Activated CD4-positive, alpha-beta T cell treated with anti-CD3 and anti-CD28 coated beads for 1 hour (primary cell): Measurements from ENCODE around the gene RTP3.
A peak's percentile ranks its signal among the peaks of the same experiment; 100 is the strongest.
"Not testable (repeated sequence)": the region's sequence is repeated elsewhere in the genome, so short reads cannot be mapped to it uniquely, and the experiment has no call there.

ENCODE experiments used
- DNase-seq: peaks from one replicate; pipeline ENCODE4 v3.0.0-alpha.2; 2020

RTP3 gene

GRCh38 chr3:46491089-46492070, 6.4 kb upstream of the RTP3 start:
- DNase-seq = no peak

DNA sequence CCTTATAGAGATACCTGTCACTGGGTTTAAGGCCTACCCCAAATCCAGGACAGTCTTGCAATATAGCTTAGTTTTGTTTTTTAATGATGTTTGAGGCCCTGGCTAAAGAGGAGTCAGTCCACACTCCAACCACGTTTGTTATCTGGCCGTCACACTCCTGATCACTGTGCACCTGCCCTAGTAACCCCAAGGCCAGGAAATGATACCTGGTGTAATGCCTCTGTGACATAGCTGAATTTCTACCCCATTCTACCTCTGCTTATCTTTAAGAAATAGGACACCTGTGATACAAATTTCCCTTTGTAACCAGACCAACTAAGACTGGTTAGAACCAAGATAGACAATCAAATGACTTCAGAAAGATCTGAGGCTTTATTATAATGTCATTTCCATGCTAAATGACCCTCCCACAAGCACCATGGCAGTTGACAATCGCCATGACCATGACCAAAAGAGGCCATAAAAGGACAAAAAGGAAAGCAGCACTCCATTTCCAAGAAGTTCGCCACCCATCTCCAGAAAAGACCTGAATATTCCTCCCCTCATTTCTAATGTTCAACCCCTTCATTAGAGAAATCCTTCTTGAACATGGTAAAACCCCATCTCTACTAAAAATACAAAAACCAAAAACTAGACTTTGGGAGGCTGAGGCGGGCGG, 4.8 kb upstream of the RTP3 start:
- DNase-seq = no peak

- DNase-seq = not testable (repeated sequence)
These were observed 3.3 kb upstream of the RTP3 start for GRCh38 chr3:46494491-46494890.

DNA sequence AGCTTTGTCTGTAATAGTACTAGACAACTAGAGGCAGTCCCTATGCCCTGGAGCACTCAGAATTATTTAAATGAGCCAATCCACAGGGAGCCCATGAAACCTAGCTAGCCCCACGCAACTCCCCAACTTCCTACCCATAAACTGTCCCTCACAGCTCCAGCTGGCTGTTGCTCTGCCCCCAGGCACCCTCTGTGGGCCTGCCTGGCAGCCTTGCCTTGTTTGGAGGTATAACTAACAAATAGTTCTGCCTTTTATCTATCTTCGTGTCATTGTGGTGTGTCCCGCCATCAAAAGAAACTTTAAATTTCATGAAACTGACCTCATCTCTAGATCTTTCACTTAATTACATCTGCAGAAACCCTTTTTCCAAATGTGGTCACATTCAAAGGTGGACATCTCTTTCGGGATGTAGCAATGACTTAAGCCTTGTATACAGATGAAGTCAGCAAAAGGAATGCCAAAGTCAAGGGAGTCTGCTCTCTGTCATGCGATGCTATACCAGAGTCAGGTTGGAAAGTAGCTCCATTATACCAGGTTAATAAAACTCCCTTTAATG, 1.8 kb upstream of the RTP3 start:
- DNase-seq = no peak

GRCh38 chr3:46496746-46497555, 825 bp upstream of the RTP3 start:
- peak; percentile 23 for DNase-seq

DNA sequence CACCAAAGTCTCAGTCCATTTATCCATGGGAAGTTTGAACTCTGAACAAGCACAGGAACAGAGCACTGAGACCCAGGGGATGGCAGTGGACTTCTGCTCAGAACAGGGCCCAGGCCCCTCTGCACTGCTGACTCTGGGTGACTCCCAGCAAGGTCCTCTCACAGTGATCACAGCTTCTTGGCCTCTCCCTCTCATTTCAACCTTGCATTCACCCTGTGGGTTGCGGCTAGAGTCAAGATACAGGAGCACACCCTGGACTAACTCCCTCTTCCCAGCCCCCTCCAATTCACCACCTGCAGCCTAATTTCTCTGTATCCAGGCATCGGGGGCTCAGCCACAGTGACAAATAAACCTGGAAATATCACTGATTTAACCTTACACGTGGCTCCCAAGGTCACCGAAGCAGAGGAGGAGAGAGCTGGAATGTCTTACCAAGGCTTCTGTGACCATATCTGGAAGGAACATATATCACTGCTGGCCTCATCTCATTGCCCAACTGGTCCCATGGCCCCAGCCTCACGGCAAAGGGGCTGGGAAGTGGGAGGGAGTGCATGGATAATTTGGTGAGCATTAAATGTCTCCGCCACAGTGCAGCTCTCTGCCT, 1.2 kb downstream of the RTP3 start:
- no peak for DNase-seq

DNA sequence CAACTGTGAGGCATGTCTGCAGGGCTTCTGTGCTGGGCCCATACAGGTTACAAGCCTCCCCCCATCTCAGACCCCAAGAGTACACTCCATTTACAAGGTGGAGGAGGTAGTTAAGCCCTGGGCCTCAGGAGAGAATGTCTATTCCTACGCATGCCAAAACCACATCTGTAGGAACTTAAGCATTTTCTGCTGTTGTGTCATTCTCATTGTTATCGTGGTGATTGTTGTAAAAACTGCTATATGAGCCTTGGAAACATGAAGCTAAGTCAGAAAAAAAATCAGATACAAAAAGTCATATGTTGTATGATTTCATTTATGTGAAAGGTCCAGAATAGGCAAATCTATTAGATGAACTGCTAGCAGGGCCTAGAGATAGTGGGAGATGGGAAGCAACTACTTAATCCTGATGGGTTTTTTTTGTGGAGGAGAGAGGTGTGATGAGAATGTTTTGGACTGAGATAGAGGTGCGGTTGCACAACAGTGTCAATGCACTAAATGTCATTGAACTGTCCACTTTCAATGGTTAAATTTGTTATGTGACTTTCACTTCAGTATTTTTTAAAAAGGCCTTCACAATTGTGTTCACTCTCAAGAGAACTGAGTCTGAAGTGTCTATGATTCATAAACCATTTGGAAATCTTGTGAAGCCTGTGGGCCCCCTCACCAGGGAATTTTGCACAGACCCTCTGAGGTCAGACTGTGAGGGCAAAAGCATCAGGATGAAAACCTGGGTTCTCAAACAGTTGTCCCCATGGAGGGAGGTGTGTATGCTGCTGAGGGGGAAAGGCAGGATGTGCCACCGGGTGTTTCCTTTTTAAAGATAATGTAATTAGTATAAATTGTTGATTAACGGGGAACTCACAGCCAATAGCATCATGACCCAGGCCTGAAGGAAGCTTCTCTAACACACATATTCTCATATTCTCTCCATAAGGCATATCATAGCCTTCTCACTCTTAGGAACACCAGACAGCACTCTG, 3.2 kb downstream of the RTP3 start:
- DNase-seq = no peak

GRCh38 chr3:46501702-46502101, 3.9 kb downstream of the RTP3 start:
- no peak for DNase-seq

DNA sequence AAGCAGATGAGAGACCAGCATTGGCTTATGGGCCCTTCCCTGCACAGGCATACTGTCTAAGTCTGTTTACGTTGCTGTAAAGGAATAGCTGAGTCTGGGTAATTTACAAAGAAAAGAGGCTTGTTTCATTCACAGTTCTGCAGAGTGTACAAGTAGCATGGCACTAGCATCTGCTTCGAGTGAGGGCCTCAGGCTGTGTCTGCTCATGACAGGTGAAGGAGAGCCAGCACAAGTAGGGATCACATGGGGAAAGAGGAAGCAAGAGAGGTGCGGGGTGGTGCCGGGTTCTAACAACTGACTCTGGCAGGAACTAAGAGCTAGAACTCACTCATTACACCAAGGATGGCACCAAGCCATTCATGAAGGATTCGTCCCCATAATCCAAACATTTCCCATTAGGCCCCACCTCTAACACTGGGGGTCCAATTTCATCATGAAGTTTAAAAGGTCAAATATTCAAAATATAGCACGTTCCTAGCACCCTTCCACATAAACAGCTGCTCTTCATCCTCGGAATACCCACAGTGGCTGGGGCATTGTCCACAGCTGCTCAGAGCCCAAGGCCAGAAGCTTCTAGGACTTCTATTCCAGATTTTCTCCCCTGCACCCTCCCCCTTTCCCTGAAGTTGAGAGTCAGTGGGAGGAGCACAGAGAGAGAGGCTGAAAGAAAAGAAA, 5.6 kb downstream of the RTP3 start:
- DNase-seq = no peak

DNA sequence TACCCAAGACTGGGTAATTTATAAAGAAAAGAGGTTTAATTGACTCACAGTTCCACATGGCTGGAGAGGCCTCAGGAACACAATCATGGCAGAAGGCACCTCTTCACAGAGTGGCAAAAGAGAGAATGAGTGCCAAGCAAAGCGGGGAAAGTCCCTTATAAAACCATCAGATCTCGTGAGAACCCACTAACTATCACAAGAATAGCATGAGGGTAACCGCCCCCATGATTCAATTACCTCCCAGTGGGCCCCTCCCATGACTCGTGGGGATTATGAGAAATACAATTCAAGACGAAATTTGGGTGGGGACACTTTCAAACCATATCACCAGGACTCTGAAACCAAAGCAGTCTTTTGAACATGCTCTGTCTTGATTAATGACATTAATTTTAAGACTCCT, 7.0 kb downstream of the RTP3 start:
- DNase-seq = no peak

DNA sequence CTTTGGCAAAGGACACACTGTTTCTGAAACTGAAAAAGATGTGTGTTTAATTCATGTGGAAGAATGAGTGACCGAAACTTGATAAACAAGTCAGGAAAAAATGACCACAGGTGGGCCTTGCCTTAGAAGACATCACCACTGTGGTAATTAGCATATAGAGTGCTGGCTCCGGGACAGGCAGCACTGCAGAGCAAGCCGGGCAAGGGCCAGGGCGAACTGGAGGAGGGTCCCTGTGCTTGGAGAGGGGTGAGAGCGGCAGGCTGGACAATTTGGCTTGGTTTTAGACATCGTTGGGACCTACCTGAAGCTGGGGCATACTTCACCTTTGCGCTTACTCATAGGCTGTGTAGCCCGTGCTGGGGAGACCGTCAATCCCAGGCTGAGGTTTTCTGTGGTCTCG, 8.2 kb downstream of the RTP3 start:
- DNase-seq = no peak

DNA sequence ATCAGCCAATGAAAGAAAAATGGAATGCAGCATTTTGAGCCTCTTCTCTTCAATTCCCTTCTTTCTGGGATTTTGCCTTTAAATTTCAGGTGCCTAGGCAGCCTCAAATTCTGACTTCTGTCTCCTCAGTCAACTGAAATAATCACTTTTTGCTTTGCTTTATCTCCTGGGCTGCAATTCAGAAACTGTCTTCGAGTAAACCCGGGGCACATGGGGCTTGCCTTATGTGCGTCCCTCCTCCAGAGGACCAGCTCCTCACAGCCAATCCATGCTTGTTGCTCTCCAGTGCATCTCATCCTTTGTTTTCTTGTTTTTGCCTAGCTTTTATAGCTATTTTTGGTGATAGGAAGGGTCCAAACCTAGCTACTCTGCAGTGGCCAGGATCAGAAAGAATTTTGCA, 8.8 kb downstream of the RTP3 start:
- DNase-seq = no peak

DNA sequence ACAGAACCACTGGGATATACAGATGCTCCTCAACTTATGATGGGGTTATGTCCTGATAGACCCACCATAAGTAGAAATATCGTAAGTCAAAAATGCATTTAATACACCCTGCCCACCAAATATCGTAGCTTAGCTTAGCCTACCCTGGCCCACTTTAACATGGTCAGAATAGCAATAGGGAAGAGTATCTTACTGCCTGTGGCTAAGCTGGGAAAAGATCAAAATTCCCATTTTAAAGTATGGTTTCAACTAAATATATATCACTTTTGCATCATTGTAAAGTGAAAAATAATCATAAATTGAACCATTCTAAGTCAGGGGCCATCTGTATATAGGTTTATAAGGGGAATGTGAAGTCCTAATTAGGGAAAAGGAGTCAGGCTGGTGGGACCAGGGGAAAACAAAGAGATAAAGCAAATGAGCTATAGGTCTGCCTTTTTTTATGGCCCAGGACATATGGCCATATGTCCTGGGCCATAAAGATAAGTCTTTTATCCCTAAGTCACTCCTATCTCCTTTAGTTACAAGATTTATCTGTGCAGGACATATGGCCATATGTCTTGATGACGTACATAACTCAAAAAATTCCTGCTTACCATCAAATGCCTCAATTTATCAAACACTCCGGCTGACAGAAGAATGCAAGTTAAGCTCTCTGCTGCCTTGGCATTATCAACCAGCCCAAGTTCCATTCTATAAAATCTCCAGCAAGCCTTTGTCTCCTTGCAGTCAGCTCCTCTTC, 11.2 kb downstream of the RTP3 start:
- no peak for DNase-seq

GRCh38 chr3:46509661-46510187, 11.9 kb downstream of the RTP3 start:
- DNase-seq = no peak

DNA sequence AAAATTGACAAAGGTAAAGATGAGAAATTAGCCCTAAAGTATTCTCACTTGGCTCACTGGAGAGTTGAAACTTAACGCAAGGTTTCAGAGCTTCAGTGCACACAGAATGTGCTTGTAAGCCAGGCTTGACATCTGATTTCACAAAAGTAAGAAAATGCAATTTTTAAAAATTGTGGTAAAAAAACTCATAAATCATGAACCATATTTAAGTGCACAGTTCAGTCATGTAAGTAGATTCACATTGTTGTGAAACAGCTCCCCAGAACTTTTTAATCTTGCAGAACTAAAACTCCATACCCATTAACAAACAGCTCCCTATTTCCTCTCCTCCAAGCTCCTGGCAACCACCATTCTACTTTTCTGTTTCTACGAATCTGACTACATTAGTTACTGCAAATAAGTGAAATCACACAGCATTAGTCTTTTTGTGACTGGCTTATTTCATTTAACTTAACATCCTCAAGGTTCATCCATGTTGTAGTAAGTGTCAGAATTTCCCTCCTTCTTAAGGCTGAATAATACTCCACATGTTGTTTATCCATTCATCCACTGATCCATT, 14.5 kb downstream of the RTP3 start:
- no peak for DNase-seq

DNA sequence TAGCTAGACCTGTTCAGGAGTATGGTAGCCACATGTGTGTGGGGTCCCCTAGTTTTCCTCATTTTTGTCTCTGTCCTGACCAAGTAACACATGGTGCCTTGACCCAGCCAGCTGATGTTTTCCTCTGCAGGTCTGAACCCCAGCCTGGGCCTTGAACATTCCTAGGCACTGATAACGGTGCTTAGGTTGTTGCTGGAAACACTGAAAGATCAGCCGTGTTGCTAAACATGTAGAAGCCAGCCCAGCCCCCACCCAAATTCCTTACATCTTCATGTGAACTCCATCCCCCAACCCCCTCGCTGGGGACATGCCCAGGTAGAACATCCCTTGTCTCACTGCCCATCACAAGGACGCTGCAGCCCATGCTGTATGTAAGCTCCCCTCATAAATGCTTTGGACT, 18.7 kb downstream of the RTP3 start:
- DNase-seq = no peak

- no peak for DNase-seq
These were observed 19.4 kb downstream of the RTP3 start for GRCh38 chr3:46517016-46517783.

DNA sequence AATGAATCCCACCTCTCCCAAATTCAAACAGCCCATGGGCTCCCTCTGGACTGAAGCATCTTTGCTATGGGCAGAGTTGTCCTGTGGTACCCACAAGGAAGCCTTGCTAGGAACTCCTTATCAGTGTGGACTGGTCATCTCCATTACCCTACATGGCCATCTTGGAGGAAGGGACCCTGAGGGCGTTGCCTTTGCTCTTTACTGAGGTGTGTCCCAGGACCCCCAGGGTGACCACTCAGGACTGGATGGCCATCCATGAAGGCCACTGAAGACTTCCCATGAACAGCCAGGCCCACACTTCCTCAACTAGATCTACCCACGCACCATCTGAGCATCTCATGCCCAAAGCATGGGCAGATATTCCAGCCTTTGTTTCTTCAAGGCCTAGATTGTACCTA, 20.0 kb downstream of the RTP3 start:
- no peak for DNase-seq

DNA sequence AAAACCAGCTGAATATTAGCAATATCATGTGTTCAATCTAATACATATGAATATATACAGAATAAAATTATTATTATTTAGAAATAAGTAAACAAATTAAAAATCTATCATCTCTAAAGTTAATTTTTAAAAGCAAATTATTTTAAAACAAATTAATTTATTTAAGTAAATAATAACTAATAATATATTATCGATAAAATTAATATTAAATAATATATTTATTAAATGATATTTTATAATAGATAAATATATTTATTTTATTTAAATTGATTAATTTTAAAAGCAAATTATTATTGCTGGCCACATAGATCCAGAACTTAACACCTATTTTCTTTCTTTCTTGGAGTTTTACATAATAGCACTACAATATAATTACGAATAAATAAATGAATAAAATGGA, 22.2 kb downstream of the RTP3 start:
- DNase-seq = no peak
